ENCODE data around the gene PSME2. TPM values are rescaled to one million over a fixed set of nuclear protein-coding genes. Genes with fewer than 3 reads are reported as not detected.

Gene PSME2
- total and polyA plus RNA-seq, 10 of the 15 experiments (the other 5 are each of a cell fraction or from before 2014, with no cell fraction given), result 510 to 3,542 (median 913) TPM

DNA sequence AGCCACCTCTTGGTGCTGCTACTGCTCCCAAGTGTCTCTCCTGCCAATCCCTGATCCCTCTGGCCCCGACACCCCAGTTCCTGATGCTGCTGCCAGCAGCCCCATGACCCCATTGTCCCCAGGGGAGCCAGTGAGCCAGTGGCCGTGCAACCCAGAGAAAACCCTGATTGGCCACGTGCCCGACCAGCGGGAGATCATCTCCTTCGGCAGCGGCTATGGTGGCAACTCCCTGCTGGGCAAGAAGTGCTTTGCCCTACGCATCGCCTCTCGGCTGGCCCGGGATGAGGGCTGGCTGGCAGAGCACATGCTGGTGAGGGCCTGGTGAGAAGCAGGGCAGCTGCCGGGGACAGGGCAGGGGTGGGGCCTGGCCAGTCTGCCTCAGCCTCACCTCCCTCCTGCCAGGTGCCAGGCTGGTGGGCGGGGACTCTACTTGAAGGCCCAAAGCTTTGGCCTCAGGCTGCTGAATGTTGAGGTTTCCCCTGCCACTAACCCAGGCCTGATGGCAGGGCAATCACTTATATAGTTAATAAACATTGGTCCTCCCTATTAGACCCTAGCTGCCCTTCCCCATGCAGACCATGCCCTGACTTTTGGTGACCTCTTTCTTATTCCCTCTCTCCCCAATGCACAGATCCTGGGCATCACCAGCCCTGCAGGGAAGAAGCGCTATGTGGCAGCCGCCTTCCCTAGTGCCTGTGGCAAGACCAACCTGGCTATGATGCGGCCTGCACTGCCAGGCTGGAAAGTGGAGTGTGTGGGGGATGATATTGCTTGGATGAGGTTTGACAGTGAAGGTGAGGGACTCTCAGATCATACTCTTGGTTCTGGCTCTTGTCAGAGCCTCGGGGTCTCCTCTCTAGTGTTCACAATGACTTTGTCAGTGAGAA is 47.2 kb downstream of the PSME2 start:
- H2AFZ ChIP-seq (ENCODE audit: control insufficient read depth, low read depth, low read length), result no peak overlapping the region
- ATAC-seq (no peak), FAIRE-seq (no peak), DNase-seq (ENCODE audit: low read depth, low spot score) (no peak)
- WGBS (ENCODE audit: insufficient coverage, insufficient replicate concordance, low lambda C conversion rate, missing lambda C conversion rate), result 98% methylated on average over 17 of the region's 17 CpGs
- in situ Hi-C loops (cut with MboI), result no loop called here
- ChIA-PET SMC1A (ENCODE audit: uncharacterized antibody, unreplicated experiment) (interaction anchor here (1.6 kb wide), 1 partner anchor 11 kb away, joined by 3 read pairs; no protein-coding TSS in a partner anchor), RAD21 (ENCODE audit: unreplicated experiment) (no interaction called here), POLR2A (no interaction called here), CTCF (interaction anchor here (1.6 to 11.2 kb wide), 2 partner anchors 6 to 10 kb away, joined by 8 to 294 read pairs; no protein-coding TSS in a partner anchor)
- H4K20me1 ChIP-seq (ENCODE audit: control insufficient read depth, insufficient read depth), result no peaks in the 10 kb centered on the region
- H3K27me3 ChIP-seq (replicated peaks in 1 of 2; ENCODE audit: control insufficient read depth in 2 of 2, insufficient read depth in 2 of 2, low read length in 1 of 2), result no peaks in the 10 kb centered on the region
- no peak overlapping the region for H3K4me3 ChIP-seq
- H3K36me3 ChIP-seq (ENCODE audit: control insufficient read depth in 2 of 2, insufficient read depth in 2 of 2, low read length in 1 of 2), result peaks cover 11 to 14% of the 10 kb centered on the region in 2 experiments; a peak in 3 of 4 replicates
- peaks cover 21% of the 10 kb centered on the region for H3K79me2 ChIP-seq (ENCODE audit: control insufficient read depth, insufficient read depth, low read length)
- no peaks in the 10 kb centered on the region for H3K9me3 ChIP-seq (replicated peaks; ENCODE audit: control insufficient read depth, insufficient read depth, low read length)
- no peak overlapping the region for H3K4me2 ChIP-seq (ENCODE audit: control insufficient read depth, insufficient read depth)
- intact Hi-C loops (cut with micrococcal nuclease; ENCODE audit: unreplicated experiment), result no loop called here
- no peak overlapping the region for H3K9ac ChIP-seq (ENCODE audit: control insufficient read depth, insufficient read depth, low read length)
- H3K4me1 ChIP-seq (ENCODE audit: control insufficient read depth, insufficient read depth, low read length), result no peaks in the 10 kb centered on the region
- TF ChIP-seq ZNF622 (IDR thresholded peaks at IDR 0.05), result no peak
- TF ChIP-seq CHD2 (IDR thresholded peaks at IDR 0.05; ENCODE audit: borderline replicate concordance, low read depth, low read length), result no peak
- TF ChIP-seq ZNF207 (IDR thresholded peaks at IDR 0.05; ENCODE audit: borderline replicate concordance), result no peak
- TF ChIP-seq SMAD5 (IDR thresholded peaks at IDR 0.05; ENCODE audit: low read depth), result no peak
- TF ChIP-seq RBBP5 (conservative IDR thresholded peaks at IDR 0.05), result no peak
- TF ChIP-seq TARDBP (IDR thresholded peaks at IDR 0.05; ENCODE audit: borderline replicate concordance), result no peak
- H3K27ac ChIP-seq (ENCODE audit: control insufficient read depth, insufficient read depth), result no peak overlapping the region
- no TSS peak for BruUV-seq (replicated peaks)
